GM12878 (cell line): ENCODE data around the gene MCF2L2. TPM values are rescaled to one million over a fixed set of nuclear protein-coding genes. Genes with fewer than 3 reads are reported as not detected.

Source experiments
- ATAC-seq: fragments of 200-7000 bp; cut with Tn5 transposase; 3 replicates; pipeline ENCODE4 v1.9.1; 2020; ENCODE audit warnings: mild to moderate bottlenecking, moderate library complexity
- BruUV-seq: library from RNA; stranded (reverse); fragments of 400-500 nt; replicated peaks from 2 replicates; lab custom pipeline; 2021; lab: Mats Ljungman, UMichigan
- CTCF ChIA-PET: fragments of 300-600 bp; sonication (Branson Sonifier 250); formaldehyde crosslinking; extraction: SDS; loops from one replicate; lab custom pipeline; 2021; ENCODE audit warnings: inconsistent platforms; lab: Yijun Ruan, JAX
- POLR2A ChIA-PET: fragments of 350-600 bp; formaldehyde crosslinking; extraction: SDS; loops from one replicate; lab custom pipeline; 2021; ENCODE audit warnings: inconsistent platforms; lab: Charles Lee
- RAD21 ChIA-PET: fragments of 300-600 bp; sonication (Branson Sonifier 250); formaldehyde crosslinking; loops from one replicate; lab custom pipeline; 2023; ENCODE audit warnings: antibody characterized with exemption; ENCODE audit not compliant: unreplicated experiment; lab: Charles Lee
- SMC1A ChIA-PET: fragments of 300-600 bp; sonication (Branson Sonifier 250); formaldehyde crosslinking; loops from one replicate; lab custom pipeline; 2023; ENCODE audit not compliant: unreplicated experiment, uncharacterized antibody; lab: Charles Lee
- DNase-seq: peaks from one replicate; pipeline ENCODE4 v3.0.0-alpha.2; 2011; ENCODE audit warnings: low read depth, low spot score
- FAIRE-seq: peaks from 3 replicates; lab custom pipeline; 2011; peaks lifted over from hg19 to GRCh38; lab: Jason Lieb, UNC
- H2AFZ ChIP-seq: 2 replicates; pipeline ENCODE4 v1.6.0; 2011; ENCODE audit warnings: low read depth, low read length, control low read depth; ENCODE audit not compliant: control insufficient read depth
- H3K27ac ChIP-seq: 2 replicates; pipeline ENCODE4 v1.5.1; 2011; ENCODE audit warnings: control low read depth; ENCODE audit not compliant: control insufficient read depth, insufficient read depth
- H3K27me3 ChIP-seq, 2 experiments: replicated peaks in 1 of 2; 2 replicates each; pipeline versions ENCODE4 v1.6.0 to v1.6.1; 2011; ENCODE audit warnings: low read length in 1 of 2; ENCODE audit not compliant: control insufficient read depth in 2 of 2, insufficient read depth in 2 of 2
- H3K36me3 ChIP-seq, 2 experiments: 2 replicates each; pipeline ENCODE4 v1.5.1; 2011; ENCODE audit warnings: low read length in 1 of 2; ENCODE audit not compliant: control insufficient read depth in 2 of 2, insufficient read depth in 2 of 2
- H3K4me1 ChIP-seq: 2 replicates; pipeline ENCODE4 v1.6.1; 2011; ENCODE audit warnings: mild to moderate bottlenecking, low read length, moderate library complexity, mixed read lengths; ENCODE audit not compliant: control insufficient read depth, insufficient read depth
- H3K4me2 ChIP-seq: 2 replicates; pipeline ENCODE4 v1.6.0; 2011; ENCODE audit warnings: control low read depth; ENCODE audit not compliant: control insufficient read depth, insufficient read depth
- H3K4me3 ChIP-seq: fragments of 200-600 bp; sonication (generic); 2 replicates; pipeline ENCODE4 v1.5.1; 2016
- H3K79me2 ChIP-seq: 2 replicates; pipeline ENCODE4 v1.6.0; 2011; ENCODE audit warnings: low read length; ENCODE audit not compliant: control insufficient read depth, insufficient read depth
- H3K9ac ChIP-seq: 2 replicates; pipeline ENCODE4 v1.8.0; 2011; ENCODE audit warnings: low read length, control low read depth, mixed read lengths; ENCODE audit not compliant: control insufficient read depth, insufficient read depth
- H3K9me3 ChIP-seq: replicated peaks from 3 replicates; pipeline ENCODE4 v1.5.1; 2011; ENCODE audit warnings: mild to moderate bottlenecking, low read length; ENCODE audit not compliant: control insufficient read depth, insufficient read depth
- H4K20me1 ChIP-seq: 2 replicates; pipeline ENCODE4 v1.6.0; 2011; ENCODE audit not compliant: control insufficient read depth, insufficient read depth
- ATF7 ChIP-seq: fragments of 450-650 bp; IDR thresholded peaks from 2 replicates; pipeline ENCODE4 v1.6.1; 2016; ENCODE audit warnings: low read depth, mild to moderate bottlenecking
- BMI1 ChIP-seq: fragments of 450-650 bp; IDR thresholded peaks from 2 replicates; pipeline ENCODE4 v1.6.1; 2016; ENCODE audit warnings: mild to moderate bottlenecking, moderate library complexity, borderline replicate concordance
- CBFB ChIP-seq: IDR thresholded peaks from 2 replicates; pipeline ENCODE4 v1.6.1; 2016; ENCODE audit warnings: antibody characterized with exemption, low read depth
- CHD2 ChIP-seq: IDR thresholded peaks from 2 replicates; pipeline ENCODE4 v1.6.1; 2011; ENCODE audit warnings: low read depth, low read length, improper control_type of control experiment, borderline replicate concordance
- IKZF1 ChIP-seq: fragments of 450-650 bp; conservative IDR thresholded peaks from 2 replicates; pipeline ENCODE4 v1.6.1; 2017; ENCODE audit warnings: antibody characterized with exemption, mild to moderate bottlenecking
- NBN ChIP-seq: fragments of 450-650 bp; IDR thresholded peaks from 2 replicates; pipeline ENCODE4 v1.6.1; 2016
- SIN3A ChIP-seq: IDR thresholded peaks from 2 replicates; pipeline ENCODE4 v1.6.1; 2012; ENCODE audit warnings: low read depth, low read length, improper control_type of control experiment
- SMAD1 ChIP-seq: fragments of 450-650 bp; IDR thresholded peaks from 2 replicates; pipeline ENCODE4 v1.6.1; 2018; ENCODE audit warnings: mild to moderate bottlenecking, low read depth; ENCODE audit not compliant: partially characterized antibody
- TARDBP ChIP-seq: IDR thresholded peaks from 2 replicates; pipeline ENCODE4 v1.6.1; 2016; ENCODE audit warnings: borderline replicate concordance
- USF2 ChIP-seq: IDR thresholded peaks from 2 replicates; pipeline ENCODE4 v1.6.1; 2011; ENCODE audit warnings: low read depth, low read length, improper control_type of control experiment, borderline replicate concordance
- YY1 ChIP-seq: IDR thresholded peaks from 2 replicates; pipeline ENCODE4 v1.6.1; 2011; ENCODE audit warnings: low read depth, mild to moderate bottlenecking, low read length
- ZBTB4 ChIP-seq: fragments of 450-650 bp; formaldehyde crosslinking; IDR thresholded peaks from 2 replicates; pipeline ENCODE4 v1.4.0; 2022; ENCODE audit warnings: mild to moderate bottlenecking, moderate library complexity
- ZNF384 ChIP-seq: IDR thresholded peaks from 2 replicates; pipeline ENCODE4 v1.6.1; 2012; ENCODE audit warnings: low read depth, mild to moderate bottlenecking, low read length, improper control_type of control experiment, borderline replicate concordance
- ZSCAN29 ChIP-seq: fragments of 450-650 bp; IDR thresholded peaks from 2 replicates; pipeline ENCODE4 v1.6.1; 2017; ENCODE audit warnings: mild to moderate bottlenecking, moderate library complexity
- WGBS: methylation state at CpG from one replicate; pipeline ENCODE4 v1.1.6; 2016; ENCODE audit warnings: low lambda C conversion rate; ENCODE audit not compliant: insufficient replicate concordance, insufficient coverage; ENCODE audit errors: missing lambda C conversion rate; 5-methylcytosine and 5-hydroxymethylcytosine counted together
- in situ Hi-C: fragments of 300-500 bp; cut with MboI; formaldehyde crosslinking; loops from 9 replicates; pipeline ENCODE4 v1.14.3; 2018; ENCODE audit warnings: mixed read lengths
- intact Hi-C: fragments of 100-400 bp; cut with micrococcal nuclease; formaldehyde crosslinking; loops from one replicate; pipeline ENCODE4 v1.14.2; 2022; ENCODE audit not compliant: unreplicated experiment
- polyA plus RNA-seq, 11 experiments: library from polyadenylated mRNA; depleted of rRNA in 4 of 11; unstranded in 6 of 11; stranded (reverse) in 5 of 11; fragments of >200 nt; fragmentation: Nextera tagmentation in 4 of 11; fragmentation: Illumina TruSeq in 1 of 11; extraction: Ambion mirVana in 4 of 11; extraction: Trizol in 1 of 11; gene quantifications; 1 replicate in 1 of 11; 2 replicates in 10 of 11; pipeline versions ENCODE4 v1.2.1 to v1.2.3, GENCODE V29; 2011 to 2016; ENCODE audit warnings: inconsistent platforms in 2 of 11, missing spikeins in 2 of 11, low read depth in 1 of 11
- total RNA-seq, 4 experiments: library from RNA; depleted of rRNA in 3 of 4; stranded (reverse); fragments of >200 nt in 3 of 4; fragmentation: Illumina TruSeq in 1 of 4; extraction: Trizol in 1 of 4; gene quantifications; 2 replicates each; pipeline versions ENCODE4 v1.2.1 to v1.2.3, GENCODE V29; 2013 to 2021

MCF2L2 gene
- total and polyA plus RNA-seq, 10 of the 15 experiments (the other 5 are each of a cell fraction or from before 2014, with no cell fraction given), result 0.37 to 2.8 (median 1.4) TPM

GRCh38 chr3:183411216-183411922 lies 17.1 kb downstream of the MCF2L2 start:
- TF ChIP-seq BMI1 (no peak), USF2 (no peak), SMAD1 (no peak), CHD2 (no peak), ZSCAN29 (no peak), CBFB (no peak), TARDBP (no peak), SIN3A (no peak), YY1 (no peak), ZNF384 (no peak), NBN (no peak), ATF7 (no peak), IKZF1 (no peak), ZBTB4 (CRISPR knock-in tag) (no peak)
- POLR2A ChIA-PET, result interaction anchor here (0.6 to 0.7 kb wide), 3 partner anchors 35 to 347 kb away, joined by 3 to 5 read pairs (median 3); no protein-coding TSS in a partner anchor
- CTCF ChIA-PET, result interaction anchor here (0.6 to 1.4 kb wide), 5 partner anchors 25 to 412 kb away, joined by 3 to 4 read pairs (median 4); no protein-coding TSS in a partner anchor
- H3K9ac ChIP-seq, result no peak overlapping the region
- no peak overlapping the region for H3K4me2 ChIP-seq
- no peaks in the 10 kb centered on the region for H3K36me3 ChIP-seq
- no peaks in the 10 kb centered on the region; the same call in 2 of the 3 replicates for H3K9me3 ChIP-seq
- H2AFZ ChIP-seq, result no peak overlapping the region
- ATAC-seq, result no peak
- no peak for DNase-seq
- no peaks in the 10 kb centered on the region for H3K27me3 ChIP-seq
- no TSS peak for BruUV-seq
- in situ Hi-C loops (no loop called here), intact Hi-C loops (no loop called here)
- RAD21 ChIA-PET, result interaction anchor here (0.6 to 1.4 kb wide), 2 partner anchors 149 to 473 kb away, joined by 3 read pairs; no protein-coding TSS in a partner anchor
- no peak overlapping the region for H3K27ac ChIP-seq
- no peaks in the 10 kb centered on the region for H4K20me1 ChIP-seq
- FAIRE-seq, result no peak
- H3K4me3 ChIP-seq, result no peak overlapping the region
- no peaks in the 10 kb centered on the region for H3K4me1 ChIP-seq
- H3K79me2 ChIP-seq, result no peaks in the 10 kb centered on the region
- WGBS, result 32% methylated on average over 3 of the region's 3 CpGs
- SMC1A ChIA-PET, result interaction anchor here (0.6 to 3.8 kb wide), 4 partner anchors 10 to 36 kb away, joined by 3 to 18 read pairs (median 4); no protein-coding TSS in a partner anchor
